Heart left ventricle (tissue), 13 donors: ENCODE data around the gene OR10H3.

ENCODE experiments used
- POLR2A ChIP-seq, 2 donors: fragments of 450-650 bp; IDR thresholded peaks; one replicate each; pipeline ENCODE4 v1.6.1; 2017; ENCODE audit warnings: antibody characterized with exemption in 2 of 2, mild to moderate bottlenecking in 2 of 2, moderate library complexity in 2 of 2
- TF ChIP-seq, protein P1 (sequence below), 12 donors: fragments of 200-600 bp; sonication (generic) in 4 of 12; IDR thresholded peaks; one replicate each; pipeline versions ENCODE4 v1.5.0 to v1.8.0; 2018 to 2022; ENCODE audit warnings: antibody characterized with exemption in 12 of 12, mild to moderate bottlenecking in 5 of 12
- donor health status: ischemic (EF 13 %, LVEDD 7.1; RV severe dilation, severe dysfunction).
- donor health status: DM: no; HTN: yes; CAD: no.
- donor health status: DM: no; HTN: no; CAD: no.
- donor health status: ischemic (EF 25% LVEDD 6.9; RV normal size, moderate dysfunction).
- donor health status: ischemic (EF 25% LVEDD 5.7; RV mildly dilated, moderate dysfunction).
- donor health status: ischemic (EF 35%, LVEDD 5.7; RV mildly dilated, moderate dysfunction).
- donor health status: nonischemic (EF 11% LVEDD 7.7; RV severe dilation, severe dysfunction).
- donor health status: DM: yes; HTN: yes; CAD: no.
- donor health status: PGD.
- donor health status: ischemic (EF 29% LVEDD 5.4; RV normal size, mild dysfunction).
- donor health status: nonischemic (EF 23%, LVEDD 6.1; RV moderate dilation, normal function).

DNA sequence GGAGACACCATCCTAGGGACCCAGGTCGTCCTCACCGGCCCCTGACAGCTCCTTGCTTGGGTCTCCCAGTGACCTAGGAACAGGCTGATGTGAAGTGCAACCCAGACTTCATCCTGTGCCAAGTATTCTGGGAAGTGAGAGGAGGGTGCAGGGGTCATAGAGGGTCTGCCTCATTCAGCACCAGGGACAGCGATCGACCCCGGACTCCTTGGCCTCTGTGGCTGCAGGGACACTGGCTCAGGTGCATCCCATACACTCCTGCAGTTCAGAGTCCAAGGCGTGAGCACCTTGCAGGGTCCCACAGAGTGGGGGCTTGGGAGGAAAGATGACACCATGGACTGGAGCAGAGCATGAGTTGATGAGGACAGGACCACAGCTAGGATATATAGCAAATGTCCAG, 20.0 kb upstream of the OR10H3 start:
- TF ChIP-seq, protein P1, sequence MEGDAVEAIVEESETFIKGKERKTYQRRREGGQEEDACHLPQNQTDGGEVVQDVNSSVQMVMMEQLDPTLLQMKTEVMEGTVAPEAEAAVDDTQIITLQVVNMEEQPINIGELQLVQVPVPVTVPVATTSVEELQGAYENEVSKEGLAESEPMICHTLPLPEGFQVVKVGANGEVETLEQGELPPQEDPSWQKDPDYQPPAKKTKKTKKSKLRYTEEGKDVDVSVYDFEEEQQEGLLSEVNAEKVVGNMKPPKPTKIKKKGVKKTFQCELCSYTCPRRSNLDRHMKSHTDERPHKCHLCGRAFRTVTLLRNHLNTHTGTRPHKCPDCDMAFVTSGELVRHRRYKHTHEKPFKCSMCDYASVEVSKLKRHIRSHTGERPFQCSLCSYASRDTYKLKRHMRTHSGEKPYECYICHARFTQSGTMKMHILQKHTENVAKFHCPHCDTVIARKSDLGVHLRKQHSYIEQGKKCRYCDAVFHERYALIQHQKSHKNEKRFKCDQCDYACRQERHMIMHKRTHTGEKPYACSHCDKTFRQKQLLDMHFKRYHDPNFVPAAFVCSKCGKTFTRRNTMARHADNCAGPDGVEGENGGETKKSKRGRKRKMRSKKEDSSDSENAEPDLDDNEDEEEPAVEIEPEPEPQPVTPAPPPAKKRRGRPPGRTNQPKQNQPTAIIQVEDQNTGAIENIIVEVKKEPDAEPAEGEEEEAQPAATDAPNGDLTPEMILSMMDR (IDR thresholded peaks at IDR 0.05): no peak
- no peak for TF ChIP-seq POLR2A (IDR thresholded peaks at IDR 0.05)
